Uterus (tissue), 2 donors: Measurements from ENCODE around the gene GLB1L3.

ENCODE experiments used
- POLR2A ChIP-seq, 2 donors: fragments of 450-650 bp; IDR thresholded peaks; one replicate each; pipeline ENCODE4 v1.6.1; 2016; ENCODE audit warnings: antibody characterized with exemption in 2 of 2, mild to moderate bottlenecking in 1 of 2, moderate library complexity in 1 of 2
- TF ChIP-seq, protein P1 (sequence below), 4 experiments: fragments of 200-600 bp in 2 of 4; fragments of 450-650 bp in 2 of 4; sonication (generic) in 2 of 4; IDR thresholded peaks; one replicate each; pipeline ENCODE4 v1.5.1; 2016 to 2019; ENCODE audit warnings: antibody characterized with exemption in 4 of 4, mild to moderate bottlenecking in 2 of 4, moderate library complexity in 1 of 4

DNA sequence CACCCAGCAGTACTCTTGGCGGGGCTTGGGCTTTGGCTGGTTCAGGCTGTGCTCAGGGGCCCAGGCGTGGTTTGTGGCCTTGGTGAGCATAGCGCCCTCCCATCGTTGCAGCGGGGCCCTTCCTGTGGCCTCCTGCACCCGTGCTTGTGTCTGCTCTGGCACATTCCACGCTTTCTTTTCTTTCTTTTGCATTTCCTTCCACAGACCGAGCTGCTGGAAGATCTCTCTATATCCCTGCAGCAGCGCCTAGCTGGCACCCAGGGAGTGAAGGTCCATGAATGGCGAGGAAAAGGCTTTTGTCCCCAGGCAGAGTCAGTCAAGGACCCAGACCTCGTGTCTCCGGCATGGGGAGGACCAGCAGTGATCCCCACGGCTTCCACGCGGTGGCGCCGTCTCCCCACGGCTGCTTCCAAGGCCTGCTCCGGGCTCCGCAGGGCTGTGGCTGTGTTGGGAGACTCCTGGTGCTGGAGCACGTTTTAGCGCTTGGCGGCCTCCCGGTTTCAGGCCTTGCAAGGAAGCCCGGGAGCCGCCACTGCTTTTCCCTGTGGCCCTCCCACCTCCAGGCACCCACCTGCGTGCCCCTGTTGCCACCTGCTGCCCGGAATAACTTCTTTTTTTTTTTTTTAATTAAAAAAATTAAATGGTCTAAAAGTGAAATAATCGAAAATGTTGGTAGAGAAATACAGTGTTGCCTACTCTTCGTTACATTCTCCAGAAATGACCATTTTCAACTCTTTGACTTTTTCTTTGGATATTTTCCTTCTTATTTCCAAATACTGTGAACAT is 84.1 kb downstream of the GLB1L3 start:
- TF ChIP-seq, protein P1, sequence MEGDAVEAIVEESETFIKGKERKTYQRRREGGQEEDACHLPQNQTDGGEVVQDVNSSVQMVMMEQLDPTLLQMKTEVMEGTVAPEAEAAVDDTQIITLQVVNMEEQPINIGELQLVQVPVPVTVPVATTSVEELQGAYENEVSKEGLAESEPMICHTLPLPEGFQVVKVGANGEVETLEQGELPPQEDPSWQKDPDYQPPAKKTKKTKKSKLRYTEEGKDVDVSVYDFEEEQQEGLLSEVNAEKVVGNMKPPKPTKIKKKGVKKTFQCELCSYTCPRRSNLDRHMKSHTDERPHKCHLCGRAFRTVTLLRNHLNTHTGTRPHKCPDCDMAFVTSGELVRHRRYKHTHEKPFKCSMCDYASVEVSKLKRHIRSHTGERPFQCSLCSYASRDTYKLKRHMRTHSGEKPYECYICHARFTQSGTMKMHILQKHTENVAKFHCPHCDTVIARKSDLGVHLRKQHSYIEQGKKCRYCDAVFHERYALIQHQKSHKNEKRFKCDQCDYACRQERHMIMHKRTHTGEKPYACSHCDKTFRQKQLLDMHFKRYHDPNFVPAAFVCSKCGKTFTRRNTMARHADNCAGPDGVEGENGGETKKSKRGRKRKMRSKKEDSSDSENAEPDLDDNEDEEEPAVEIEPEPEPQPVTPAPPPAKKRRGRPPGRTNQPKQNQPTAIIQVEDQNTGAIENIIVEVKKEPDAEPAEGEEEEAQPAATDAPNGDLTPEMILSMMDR (IDR thresholded peaks at IDR 0.05): peak; percentile 49 to 66 (median 60)
- no peak for TF ChIP-seq POLR2A (IDR thresholded peaks at IDR 0.05)
